HG03135 (cell line): ENCODE data around the gene JOSD2.
"Not testable (repeated sequence)": the region's sequence is repeated elsewhere in the genome, so short reads cannot be mapped to it uniquely, and the experiment has no call there.

ENCODE experiments used
- ATAC-seq: cut with Tn5 transposase; IDR thresholded peaks from one replicate; pipeline ENCODE4 v1.9.1; 2021; ENCODE audit warnings: mild to moderate bottlenecking, moderate library complexity; ENCODE audit not compliant: unreplicated experiment

The JOSD2 gene

DNA sequence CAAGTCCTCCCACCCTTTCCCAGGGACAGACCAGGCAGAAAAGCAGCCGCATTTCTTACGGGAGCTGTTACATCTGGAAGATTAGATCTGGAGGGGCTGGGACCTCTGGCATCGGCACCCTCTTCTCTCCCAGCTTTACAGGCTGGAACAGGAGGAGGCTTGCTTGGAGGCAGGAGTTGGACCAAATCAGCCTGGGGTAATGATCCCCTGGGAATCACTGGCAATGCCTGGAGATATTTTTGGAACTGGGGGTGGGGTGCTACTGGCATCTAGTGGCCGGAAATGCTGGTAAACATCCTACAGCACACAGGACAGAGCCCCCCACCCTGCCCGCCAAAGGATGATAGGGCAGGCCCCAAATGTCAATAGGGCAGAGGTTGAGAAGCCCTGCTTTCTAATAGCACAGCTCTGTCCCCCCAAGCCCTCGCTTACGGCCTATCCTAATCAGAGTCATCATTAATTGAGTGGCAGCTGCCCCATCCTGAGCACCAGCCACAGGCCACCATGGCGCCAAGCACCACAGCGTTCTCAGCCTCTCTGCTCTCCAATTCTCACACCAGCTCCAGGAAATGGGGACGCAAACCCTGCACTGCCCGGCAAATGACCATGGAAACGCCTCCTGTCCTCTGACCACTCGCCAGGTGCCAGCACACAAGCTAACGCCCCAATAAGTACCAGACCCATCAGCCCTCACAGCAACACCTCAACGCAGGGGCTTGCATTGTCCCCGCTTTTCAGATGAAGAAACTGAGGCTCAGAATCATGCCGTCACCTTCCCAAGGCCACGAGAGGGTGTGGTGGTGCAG, 36.6 kb upstream of the JOSD2 start:
- no peak for ATAC-seq

DNA sequence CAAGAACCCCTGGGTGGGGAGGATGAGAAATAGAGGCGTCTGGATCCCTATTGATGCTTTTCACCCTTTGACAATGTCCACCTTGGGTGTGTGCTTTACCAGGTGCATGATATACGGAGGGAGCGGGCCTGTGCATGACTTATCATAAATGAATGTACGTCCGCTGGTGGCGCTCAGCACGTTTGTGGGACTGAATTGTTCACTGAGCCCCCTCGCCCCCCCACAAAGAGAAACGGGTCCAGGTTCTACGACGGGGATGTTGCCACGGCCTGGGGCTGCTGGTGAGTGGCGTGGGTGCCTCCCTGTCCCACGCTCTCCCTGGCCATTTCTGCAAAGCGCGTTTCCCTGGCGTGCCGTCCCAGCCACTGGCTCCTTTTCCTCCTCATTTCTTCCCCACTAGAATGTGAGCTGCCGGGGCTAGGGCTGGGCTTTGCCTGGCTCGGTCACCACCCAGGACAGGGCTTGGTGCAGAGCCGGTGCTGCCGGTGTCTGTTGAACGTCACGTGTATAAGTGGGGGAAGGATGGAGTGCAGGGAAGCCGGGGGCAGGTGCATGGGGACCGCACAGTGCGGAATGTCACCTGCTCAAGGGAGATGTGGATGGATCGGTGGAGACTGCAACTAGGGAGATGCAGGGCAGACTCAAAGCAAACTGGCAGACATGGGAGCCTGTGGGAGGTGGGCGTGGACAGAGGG, 35.7 kb upstream of the JOSD2 start:
- no peak for ATAC-seq

DNA sequence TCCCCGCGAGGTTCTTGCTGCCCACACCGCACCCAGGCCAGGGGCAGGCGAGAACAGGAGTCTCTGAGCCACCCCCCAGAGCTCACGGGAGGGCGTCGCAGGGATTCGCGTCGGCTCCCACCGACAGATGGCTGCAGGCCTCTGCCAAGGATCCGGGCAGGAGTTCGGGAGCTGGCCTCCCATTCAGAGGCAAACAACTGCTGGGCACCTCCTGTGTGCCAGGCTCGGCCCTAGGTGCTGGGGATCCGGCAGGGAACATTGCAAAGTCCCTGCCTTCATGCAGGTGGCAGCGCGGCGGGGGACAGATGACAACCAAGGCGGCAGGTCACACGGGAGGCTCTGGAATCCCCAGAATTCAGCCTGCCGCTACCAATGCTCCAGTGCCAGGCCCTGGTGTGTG, 32.0 kb upstream of the JOSD2 start:
- no peak for ATAC-seq

DNA sequence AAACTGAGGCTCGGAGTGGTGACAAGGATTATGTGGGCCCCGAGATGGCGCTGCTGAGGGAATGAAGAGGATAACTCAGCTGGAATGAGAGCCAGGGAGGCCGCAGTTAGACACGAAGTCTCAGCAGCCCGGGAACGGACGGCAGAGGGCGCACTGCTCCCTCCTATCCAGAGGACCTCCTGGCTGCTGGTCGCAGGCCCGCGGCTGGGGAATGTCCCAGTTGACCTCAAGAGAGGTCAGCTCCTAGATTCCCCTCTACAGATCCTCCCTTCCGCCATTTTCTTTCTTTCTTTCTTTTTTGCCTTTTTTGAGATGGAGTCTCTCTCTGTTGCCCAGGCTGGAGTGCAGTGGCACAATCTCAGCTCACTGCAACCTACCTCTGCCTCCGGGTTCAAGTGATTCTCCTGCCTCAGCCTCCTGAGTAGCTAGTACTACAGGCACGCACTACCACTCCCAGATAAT, 26.8 kb upstream of the JOSD2 start:
- no peak for ATAC-seq

DNA sequence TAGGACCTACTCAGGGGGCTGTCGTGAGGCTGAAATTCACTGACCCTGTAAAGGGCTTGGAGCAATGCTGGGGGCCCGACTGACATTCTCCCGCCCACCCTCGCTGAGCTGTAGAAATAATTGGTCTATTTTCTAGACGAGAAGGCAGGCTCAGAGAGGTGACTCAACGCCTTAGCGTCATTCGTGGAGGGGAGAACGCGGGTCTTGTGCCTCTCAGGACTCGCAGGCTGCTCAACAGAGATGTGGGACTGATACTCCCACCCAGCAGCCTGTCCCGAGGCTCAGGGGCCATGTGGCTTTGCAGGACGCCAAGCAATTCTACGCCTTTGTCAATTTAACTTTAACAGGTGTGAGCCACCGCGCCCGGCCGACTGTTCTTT, 26.3 kb upstream of the JOSD2 start:
- ATAC-seq, result no peak

DNA sequence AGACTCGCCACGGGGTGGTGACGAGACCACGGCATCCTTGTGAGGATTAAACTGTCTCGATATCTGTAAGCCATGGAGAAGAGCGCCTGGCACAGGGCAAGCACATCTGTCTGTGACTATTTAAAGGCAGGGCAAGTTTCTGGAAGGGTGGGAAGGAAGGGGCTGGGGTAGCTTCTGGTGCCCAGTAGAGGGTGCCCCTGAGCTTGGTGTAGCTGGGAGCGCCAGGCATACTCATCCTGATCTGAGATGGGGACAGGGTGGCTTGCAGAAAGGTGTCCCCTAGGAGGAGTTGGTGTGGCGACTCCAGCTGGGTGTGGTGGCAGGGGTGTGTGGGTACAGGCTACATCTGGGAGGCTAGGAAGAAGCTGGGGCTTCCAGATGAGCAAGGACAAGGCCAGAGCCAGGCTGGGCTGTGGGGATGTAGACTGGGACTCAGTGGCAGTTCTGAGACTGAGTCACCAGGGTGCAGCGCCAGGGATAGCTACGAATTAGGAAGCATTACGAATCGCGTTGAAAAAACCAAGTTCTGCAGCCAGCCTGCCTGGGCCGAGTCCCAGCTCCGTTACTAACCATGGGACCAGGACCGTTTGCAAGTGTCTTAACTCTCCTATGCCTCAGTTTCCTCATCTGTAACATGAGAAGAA, 25.8 kb upstream of the JOSD2 start:
- no peak for ATAC-seq

DNA sequence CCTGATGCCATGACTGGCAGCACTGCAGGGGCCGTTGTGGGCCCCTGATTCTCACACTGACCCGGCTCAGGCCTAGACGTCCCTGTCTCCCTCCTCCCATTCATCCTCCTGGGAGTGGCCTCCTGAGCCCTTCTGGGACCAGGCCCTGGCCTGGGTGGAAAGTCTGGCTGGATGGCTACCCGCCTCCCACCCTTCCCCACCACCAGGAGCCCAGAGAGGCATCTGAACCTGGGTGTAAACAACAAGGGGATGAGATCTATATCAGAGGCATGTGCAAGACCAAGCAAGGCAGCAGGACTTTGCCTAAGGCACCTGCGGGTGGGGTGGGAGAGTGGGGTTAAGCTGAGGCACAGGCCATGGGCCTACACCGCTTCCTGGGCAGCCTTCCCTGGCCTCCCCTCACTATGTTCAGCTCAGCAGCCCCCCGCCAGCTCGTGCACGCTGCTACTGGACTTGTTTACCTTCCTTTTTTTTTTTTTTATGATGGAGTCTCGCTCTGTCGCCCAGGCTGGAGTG, 24.7 kb upstream of the JOSD2 start:
- no peak for ATAC-seq

DNA sequence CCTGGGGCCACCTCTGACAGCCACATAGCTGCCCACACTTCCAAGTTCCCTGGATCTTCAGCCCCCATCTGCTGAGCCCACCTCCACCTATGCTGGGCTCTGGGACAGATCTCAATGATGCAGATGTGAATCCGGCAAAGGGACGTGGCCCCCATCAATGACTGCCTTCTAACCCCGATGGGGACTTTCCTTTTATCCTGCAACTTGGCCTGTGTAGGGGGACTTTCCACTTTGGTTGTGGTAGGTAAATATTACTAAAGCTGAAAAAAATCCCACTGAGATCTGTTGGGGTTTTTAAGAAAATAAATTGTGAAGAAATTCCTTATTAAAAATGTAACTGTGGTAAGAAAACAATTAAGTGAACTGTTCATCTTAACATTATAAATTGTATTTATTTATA, 23.5 kb upstream of the JOSD2 start:
- ATAC-seq, result no peak

DNA sequence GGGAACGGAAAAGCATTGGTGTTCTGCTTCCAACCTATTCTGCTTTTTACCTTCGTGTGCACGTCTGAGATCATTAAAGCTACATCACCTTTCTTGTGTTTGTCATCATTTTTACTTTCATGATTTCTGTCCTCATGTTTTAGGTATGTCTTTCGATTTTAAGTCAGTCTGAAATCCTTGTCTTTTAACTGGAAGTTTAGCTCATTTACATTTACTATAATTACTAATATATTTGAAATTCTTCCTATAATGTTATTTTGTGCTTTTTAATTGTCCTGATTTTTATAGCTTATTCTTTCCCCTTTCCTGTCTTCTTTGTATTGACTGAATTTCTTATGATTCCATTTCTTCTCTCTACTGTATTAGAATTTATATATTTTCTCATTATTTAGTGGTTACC, 22.0 kb upstream of the JOSD2 start:
- no peak for ATAC-seq

DNA sequence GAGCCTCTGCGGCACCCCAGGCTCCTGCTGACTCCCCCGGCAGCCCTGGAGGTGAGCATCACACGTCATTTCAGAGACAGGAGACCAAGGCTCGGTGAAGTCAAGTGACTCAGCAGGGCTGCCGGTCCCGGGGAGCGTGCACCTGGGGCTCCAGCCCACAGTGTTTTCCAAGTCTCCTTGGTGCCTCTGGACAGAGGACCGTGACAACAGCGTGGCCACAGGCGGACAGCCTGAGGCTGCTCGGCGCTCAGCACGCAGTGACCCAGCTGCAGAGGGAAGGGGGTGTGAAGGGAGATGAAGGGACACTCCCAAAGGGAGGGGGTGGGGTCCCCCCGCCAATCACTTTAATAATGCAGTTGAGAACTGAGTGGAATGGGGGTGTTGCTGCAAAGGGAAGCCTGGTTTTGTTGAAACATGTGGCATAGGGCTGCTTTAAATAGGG, 20.2 kb upstream of the JOSD2 start:
- no peak for ATAC-seq

DNA sequence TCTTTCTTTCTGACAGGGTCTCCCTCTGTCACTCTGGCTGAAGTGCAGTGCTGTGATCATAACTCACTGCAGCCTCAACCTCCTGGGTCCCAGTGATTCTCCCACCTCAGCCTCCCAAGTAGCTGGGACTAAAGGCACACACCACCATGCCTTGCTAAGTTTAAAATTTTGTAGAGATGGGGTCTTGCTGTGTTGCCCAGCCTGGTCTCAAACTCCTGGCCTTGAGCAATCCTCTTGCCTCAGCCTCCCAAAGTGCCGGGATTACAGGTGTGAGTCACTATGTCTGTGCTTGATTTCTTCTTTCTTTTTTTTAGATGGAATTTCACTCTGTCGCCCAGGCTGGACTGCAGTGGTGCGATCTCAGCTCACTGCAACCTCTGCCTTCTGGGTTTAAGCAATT, 17.1 kb upstream of the JOSD2 start:
- not testable (repeated sequence) for ATAC-seq

DNA sequence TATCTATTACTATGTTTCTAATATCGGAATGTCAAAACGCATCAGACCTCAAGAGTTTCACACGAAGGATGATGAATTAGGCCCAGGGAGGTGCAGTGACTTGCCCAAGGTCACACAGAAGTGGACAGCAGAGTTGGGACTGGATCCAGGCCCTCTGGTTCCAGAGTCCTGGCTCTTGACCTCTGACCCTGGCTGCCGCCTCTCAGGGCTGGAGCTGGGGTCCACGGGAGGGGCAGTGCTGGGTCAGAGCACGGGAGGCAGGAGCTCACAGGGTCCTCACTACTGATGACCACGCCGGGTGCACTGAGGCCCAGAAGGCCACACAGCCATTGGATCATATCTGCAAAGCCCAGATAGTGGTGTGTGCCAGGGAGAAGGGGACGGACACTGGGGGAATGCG, 11.9 kb upstream of the JOSD2 start:
- ATAC-seq, result no peak

DNA sequence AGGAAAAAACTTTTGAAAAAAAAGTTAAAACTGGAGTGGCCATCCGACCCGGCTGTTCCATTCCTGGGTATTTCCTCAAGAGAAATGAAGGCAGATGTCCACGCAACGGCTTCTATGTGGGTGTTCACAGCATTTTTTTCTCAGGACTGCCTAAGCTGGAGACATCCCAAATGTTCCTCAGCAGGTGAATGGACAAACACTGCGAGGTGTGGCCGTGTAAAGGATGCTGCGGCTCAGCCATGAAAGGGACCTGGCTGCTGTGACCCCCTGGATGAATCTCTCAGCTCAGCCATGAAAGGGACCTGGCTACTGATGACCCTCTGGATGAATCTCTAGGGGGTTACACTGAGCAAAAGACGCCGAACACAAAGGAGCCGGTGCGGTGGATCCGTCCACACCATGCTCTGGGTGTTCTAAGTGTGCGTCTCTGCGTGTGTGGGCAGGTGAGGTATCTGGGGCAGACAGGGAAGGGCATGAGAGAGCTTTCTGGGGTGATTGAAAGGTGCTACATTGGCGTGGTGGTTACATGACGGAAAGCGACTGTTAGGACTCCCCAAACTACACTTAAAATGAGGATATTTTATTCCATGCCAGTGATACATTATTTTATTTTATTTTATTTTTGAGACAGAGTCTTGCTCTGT, 10.0 kb upstream of the JOSD2 start:
- ATAC-seq, result no peak

DNA sequence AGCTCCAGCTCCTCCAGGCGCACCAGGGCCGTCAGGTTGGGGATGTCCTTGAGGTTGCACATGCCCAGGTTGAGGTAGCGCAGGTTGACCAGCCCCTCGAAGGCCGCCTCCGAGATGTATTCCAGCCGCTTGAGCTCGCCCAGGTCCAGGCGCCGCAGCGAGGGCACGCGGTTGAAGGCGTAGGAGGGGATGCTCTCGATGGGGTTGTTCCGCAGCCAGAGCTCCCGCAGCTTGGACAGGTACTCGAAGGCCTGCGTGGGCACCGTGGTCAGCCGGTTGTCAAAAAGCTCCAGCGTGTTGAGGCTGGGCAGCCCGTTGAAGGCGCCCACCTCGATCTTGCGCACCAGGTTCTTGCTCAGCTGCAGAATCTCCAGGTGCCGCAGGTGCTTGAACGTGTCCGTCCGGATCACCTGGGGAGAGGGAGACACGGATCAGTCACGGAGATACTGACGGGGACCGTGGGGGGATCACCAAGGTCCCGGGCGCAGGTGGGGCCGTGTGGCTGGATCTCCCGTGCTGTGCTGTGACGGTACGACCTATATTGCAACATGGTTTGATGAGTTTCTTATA, 8.1 kb upstream of the JOSD2 start:
- no peak for ATAC-seq

DNA sequence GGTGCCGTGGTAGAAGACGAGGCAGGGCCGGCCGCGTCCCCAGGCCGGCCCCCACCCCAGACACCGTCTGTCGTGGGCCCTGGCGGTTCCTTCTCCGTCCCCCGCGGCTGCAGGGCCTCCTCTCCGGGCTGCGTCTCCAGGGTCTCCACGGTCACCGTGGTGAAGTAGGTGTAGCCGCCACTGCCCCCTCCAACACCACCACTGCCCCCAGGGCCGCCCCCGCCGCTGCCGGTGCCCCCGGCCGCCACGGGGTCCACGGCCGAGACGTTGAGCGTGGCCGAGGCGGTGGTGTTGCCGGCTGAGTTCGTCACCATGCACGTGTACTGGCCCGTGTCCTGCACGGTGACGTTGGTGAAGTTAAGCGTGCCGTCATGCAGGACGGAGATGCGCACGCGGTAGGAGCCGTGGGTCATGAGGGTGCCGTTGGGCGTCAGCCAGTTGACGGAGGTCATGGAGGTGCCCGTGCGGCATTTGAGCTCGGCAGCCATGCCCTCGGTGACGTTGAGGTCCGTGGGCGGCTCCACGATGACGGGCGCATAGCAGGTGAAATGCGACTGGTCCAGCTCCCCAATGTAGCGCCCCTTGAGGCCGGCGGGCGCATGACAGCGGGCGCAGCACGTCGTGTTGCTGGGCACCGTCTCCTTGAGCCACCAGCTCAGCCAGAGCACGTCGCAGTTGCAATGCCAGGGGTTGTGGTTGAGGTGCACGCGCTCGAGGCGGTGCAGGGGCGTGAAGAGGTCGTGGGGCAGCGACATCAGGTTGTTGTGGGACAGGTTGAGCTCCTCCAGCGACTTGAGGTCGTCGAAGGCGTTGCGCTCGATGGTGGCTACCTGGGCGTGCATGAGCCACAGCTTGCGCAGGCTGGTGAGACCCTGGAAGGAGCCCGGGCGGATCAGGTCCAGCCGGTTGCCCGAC, 7.4 kb upstream of the JOSD2 start:
- no peak for ATAC-seq

DNA sequence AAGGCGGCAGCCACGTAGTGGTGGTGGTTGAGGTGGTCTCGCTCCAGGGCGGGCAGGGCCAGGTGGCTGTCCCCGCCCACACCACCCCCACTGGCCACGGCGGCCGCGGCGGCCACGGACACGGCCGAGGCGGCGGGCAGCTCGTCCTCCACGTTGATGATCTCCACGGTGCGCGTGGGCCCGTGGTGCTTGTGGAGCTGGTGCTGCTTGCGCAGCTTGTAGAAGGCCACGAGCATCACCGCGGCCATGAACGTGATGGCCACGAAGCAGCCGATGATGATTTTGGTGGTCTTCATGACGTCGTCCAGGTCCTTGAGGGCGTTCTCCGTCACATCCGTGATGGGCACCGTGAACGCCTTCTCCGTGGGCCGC, 6.7 kb upstream of the JOSD2 start:
- ATAC-seq, result no peak

DNA sequence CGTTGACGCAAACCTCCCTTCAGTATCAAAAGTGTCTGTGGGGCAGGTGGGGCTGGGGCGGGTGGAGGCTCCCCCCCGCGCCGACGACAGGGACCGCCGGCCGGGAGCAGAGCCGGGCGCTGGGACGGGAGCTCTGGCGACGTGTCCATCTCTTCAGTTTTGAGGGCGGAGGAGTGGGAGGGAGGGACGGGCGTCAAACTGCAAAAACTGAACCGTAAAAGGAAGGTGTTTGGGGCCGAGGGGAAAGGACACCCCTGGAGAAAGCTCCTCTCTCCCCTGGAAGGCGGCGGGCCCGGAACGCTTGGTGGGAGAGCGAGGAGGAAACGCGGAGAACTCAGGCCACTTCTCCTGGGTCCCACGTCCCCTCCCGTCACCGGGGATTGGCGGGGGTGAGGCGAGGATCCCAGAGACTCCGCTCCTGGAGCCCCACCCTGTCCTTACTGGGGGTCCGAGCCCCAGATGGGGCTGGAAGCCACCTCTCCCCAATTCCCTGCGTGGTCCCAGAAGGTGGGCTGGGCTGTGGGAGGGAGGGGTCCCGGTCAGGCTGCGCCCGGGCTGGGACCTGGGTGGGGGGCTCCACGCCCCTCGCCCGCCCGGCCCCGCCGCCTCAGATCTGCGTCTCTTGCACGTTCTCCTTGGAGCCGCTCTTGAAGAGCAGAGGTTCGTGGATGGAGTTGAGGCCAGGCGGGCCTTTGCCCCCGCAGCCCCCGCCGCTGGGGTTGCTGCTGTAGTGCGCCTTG, 6.1 kb upstream of the JOSD2 start:
- ATAC-seq, result no peak

DNA sequence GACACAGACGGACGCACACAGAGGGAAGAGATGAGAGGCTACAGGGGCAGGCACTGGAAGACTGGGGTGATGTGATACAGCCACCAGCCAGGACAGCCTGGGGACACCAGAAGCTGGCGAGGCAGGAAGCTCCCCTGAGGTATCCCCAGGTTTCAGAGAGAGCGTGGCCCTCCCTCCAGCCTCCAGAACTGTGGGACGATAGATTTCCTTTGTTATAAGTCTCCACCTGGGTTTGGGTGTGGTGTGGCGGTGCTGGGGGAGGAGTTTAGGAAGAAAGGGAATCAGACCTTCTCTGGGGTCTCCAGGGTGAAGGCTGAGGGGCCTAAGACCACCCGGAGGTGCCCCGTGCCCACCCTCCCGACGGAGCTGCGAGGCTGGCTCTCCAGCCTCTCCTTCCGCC, 5.5 kb upstream of the JOSD2 start:
- no peak for ATAC-seq

DNA sequence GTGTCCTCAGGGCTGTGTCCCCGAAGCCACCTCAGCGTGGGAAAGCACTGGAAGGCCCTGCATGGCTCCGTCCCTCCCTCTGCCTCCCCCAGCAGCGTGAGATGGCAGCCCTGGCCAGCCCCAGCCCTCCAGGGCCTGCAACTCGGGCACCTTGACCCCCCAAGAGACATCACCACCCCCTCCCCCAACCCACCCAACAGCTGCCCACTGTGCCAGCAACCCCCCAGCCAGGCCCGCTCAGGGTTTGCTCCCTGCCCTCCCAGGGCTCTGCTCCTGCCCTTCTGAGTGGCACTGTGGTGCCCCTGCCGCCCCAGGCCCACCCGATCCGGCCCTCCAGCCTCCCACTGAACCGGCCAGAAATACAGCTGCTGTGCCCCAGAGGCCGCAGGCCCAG, 4.2 kb upstream of the JOSD2 start:
- no peak for ATAC-seq
